ENCODE results near the gene RBM7.

Gene RBM7

GRCh38 chr11:114358716-114359115 is 41.8 kb upstream of the RBM7 start:
- TF ChIP-seq EZH2phosphoT487 (conservative IDR thresholded peaks at IDR 0.05; ENCODE audit: low read length) (no peak), CTCF (IDR thresholded peaks at IDR 0.05; ENCODE audit: insufficient read depth, low read length, poor library complexity, severe bottlenecking) (no peak)
- H3K27me3 ChIP-seq (ENCODE audit: low read length), result no peaks in the 10 kb centered on the region
- no peaks in the 10 kb centered on the region for H4K20me1 ChIP-seq (ENCODE audit: low read depth, low read length)
- H3K9me3 ChIP-seq (ENCODE audit: insufficient read depth, low read length), result no peaks in the 10 kb centered on the region
- no peak overlapping the region for H3K4me2 ChIP-seq (ENCODE audit: low read depth, low read length, poor library complexity, severe bottlenecking)
- H3K9ac ChIP-seq (ENCODE audit: low read length), result no peak overlapping the region
- H2AFZ ChIP-seq (ENCODE audit: low read depth, low read length, severe bottlenecking), result no peak overlapping the region
- no peak overlapping the region for H3K4me3 ChIP-seq (ENCODE audit: insufficient read depth, low read length, poor library complexity, severe bottlenecking)
- H3K27ac ChIP-seq (ENCODE audit: low read depth, low read length), result no peak overlapping the region
- no peaks in the 10 kb centered on the region for H3K79me2 ChIP-seq (ENCODE audit: insufficient read depth, low read length)
- no peaks in the 10 kb centered on the region for H3K36me3 ChIP-seq (ENCODE audit: low read length)
- H3F3A ChIP-seq (ENCODE audit: insufficient read depth), result no peaks in the 10 kb centered on the region
- H3K9me2 ChIP-seq (replicated peaks; ENCODE audit: insufficient read depth, low read length), result no peaks in the 10 kb centered on the region

DNA sequence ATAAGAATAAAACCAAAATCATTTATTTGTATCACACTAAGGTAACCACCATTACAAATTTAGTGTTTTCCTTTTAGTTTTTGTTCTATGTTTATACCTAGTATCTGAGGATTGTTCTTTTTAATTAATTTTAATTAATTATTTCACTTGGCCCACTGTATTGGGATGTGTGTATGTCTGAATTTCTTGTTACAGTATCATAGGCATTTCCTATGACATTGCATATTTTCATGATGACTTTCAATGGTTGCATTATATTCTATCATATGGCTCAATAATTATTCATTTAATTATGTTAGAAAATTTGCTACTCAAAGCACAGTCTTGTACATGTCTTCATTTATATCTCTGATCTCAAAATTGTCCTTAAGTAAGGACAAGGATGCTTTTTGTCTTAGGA is 41.1 kb upstream of the RBM7 start:
- Histone ChIP-seq H3K4me2 (ENCODE audit: low read depth, low read length, poor library complexity, severe bottlenecking) (no peak overlapping the region), H3K9me2 (replicated peaks; ENCODE audit: insufficient read depth, low read length) (no peaks in the 10 kb centered on the region), H3K36me3 (ENCODE audit: low read length) (no peaks in the 10 kb centered on the region), H3F3A (ENCODE audit: insufficient read depth) (no peaks in the 10 kb centered on the region), H3K9me3 (ENCODE audit: insufficient read depth, low read length) (no peaks in the 10 kb centered on the region), H3K27me3 (ENCODE audit: low read length) (no peaks in the 10 kb centered on the region), H2AFZ (ENCODE audit: low read depth, low read length, severe bottlenecking) (no peak overlapping the region), H4K20me1 (ENCODE audit: low read depth, low read length) (no peaks in the 10 kb centered on the region), H3K9ac (ENCODE audit: low read length) (no peak overlapping the region), H3K4me3 (ENCODE audit: insufficient read depth, low read length, poor library complexity, severe bottlenecking) (no peak overlapping the region), H3K79me2 (ENCODE audit: insufficient read depth, low read length) (no peaks in the 10 kb centered on the region), H3K27ac (ENCODE audit: low read depth, low read length) (no peak overlapping the region)
- TF ChIP-seq CTCF (IDR thresholded peaks at IDR 0.05; ENCODE audit: insufficient read depth, low read length, poor library complexity, severe bottlenecking) (no peak), EZH2phosphoT487 (conservative IDR thresholded peaks at IDR 0.05; ENCODE audit: low read length) (no peak)

DNA sequence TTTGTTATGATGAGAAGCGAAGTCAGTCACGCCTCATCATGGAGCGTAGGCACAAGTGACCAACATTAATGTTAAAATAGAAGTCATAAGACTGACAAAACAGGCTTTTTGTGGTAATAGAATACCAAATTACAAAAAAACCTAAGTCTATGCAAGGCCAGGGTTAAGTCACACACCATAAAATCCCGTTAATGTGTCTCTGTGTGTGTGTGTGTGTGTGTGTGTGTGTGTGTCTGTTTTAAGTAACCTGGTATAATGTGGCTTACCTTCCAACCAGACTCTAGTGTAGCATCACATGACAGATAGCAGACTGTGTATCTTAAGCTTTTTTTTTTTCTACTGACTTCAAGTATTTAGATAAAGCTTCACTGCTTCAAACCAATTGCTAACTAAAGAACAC is 38.1 kb upstream of the RBM7 start:
- Histone ChIP-seq H3F3A (ENCODE audit: insufficient read depth) (no peaks in the 10 kb centered on the region), H3K79me2 (ENCODE audit: insufficient read depth, low read length) (no peaks in the 10 kb centered on the region), H2AFZ (ENCODE audit: low read depth, low read length, severe bottlenecking) (no peak overlapping the region), H3K36me3 (ENCODE audit: low read length) (no peaks in the 10 kb centered on the region), H3K27me3 (ENCODE audit: low read length) (no peaks in the 10 kb centered on the region), H3K9ac (ENCODE audit: low read length) (no peak overlapping the region), H4K20me1 (ENCODE audit: low read depth, low read length) (no peaks in the 10 kb centered on the region), H3K9me2 (replicated peaks; ENCODE audit: insufficient read depth, low read length) (no peaks in the 10 kb centered on the region), H3K9me3 (ENCODE audit: insufficient read depth, low read length) (no peaks in the 10 kb centered on the region), H3K4me3 (ENCODE audit: insufficient read depth, low read length, poor library complexity, severe bottlenecking) (no peak overlapping the region), H3K27ac (ENCODE audit: low read depth, low read length) (no peak overlapping the region), H3K4me2 (ENCODE audit: low read depth, low read length, poor library complexity, severe bottlenecking) (no peak overlapping the region)
- TF ChIP-seq CTCF (IDR thresholded peaks at IDR 0.05; ENCODE audit: insufficient read depth, low read length, poor library complexity, severe bottlenecking) (no peak), EZH2phosphoT487 (conservative IDR thresholded peaks at IDR 0.05; ENCODE audit: low read length) (no peak)

- Histone ChIP-seq H3K36me3 (ENCODE audit: low read length) (no peaks in the 10 kb centered on the region), H3K27me3 (ENCODE audit: low read length) (no peaks in the 10 kb centered on the region), H3K79me2 (ENCODE audit: insufficient read depth, low read length) (no peaks in the 10 kb centered on the region), H3K27ac (ENCODE audit: low read depth, low read length) (no peak overlapping the region), H3K4me2 (ENCODE audit: low read depth, low read length, poor library complexity, severe bottlenecking) (no peak overlapping the region), H3K9me2 (replicated peaks; ENCODE audit: insufficient read depth, low read length) (no peaks in the 10 kb centered on the region), H3K9me3 (ENCODE audit: insufficient read depth, low read length) (no peaks in the 10 kb centered on the region), H4K20me1 (ENCODE audit: low read depth, low read length) (no peaks in the 10 kb centered on the region), H2AFZ (ENCODE audit: low read depth, low read length, severe bottlenecking) (no peak overlapping the region), H3K4me3 (ENCODE audit: insufficient read depth, low read length, poor library complexity, severe bottlenecking) (no peak overlapping the region), H3F3A (ENCODE audit: insufficient read depth) (no peaks in the 10 kb centered on the region), H3K9ac (ENCODE audit: low read length) (no peak overlapping the region)
- no peak for TF ChIP-seq EZH2phosphoT487 (conservative IDR thresholded peaks at IDR 0.05; ENCODE audit: low read length)
- TF ChIP-seq CTCF (IDR thresholded peaks at IDR 0.05; ENCODE audit: insufficient read depth, low read length, poor library complexity, severe bottlenecking), result no peak
Observed at GRCh38 chr11:114362958-114363357, 37.5 kb upstream of the RBM7 start.
